ENCODE data around the gene MBLAC1.
A peak's percentile ranks its signal among the peaks of the same experiment; 100 is the strongest.

The MBLAC1 gene

DNA sequence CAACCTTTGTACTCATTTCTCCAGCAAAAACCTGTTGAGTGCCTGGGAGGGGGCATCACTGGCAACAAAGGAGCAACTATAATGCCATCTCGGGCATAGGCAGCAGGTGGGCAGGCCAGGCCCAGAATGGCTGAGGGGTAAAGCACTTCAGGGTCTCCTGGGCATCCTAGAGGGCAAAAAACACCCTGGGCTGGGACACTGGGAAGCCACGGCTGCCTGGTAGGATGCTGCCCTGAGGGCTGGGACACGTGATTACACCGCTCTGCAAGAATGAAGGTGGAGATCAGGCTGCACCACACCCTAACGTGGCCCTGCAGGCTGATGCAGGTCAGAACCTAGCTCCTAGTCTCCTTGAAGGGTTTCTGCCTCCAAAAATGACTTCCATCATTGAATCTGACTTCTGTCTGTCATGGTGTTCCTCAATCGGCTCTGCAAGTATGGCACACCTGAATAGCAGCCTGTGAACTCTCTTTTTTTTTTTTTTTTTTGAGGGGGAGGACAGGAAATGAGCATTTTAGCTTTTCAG lies 36.3 kb downstream of the MBLAC1 start:
- H3K36me3 Mint-ChIP-seq (ENCODE audit: insufficient read depth) = peaks cover 5% of the 10 kb centered on the region
- no peak overlapping the region for H3K27ac Mint-ChIP-seq (ENCODE audit: low read depth)
- no peak for DNase-seq (ENCODE audit: low spot score in 2 of 2)
- H3K9me3 Mint-ChIP-seq = no peaks in the 10 kb centered on the region
- ATAC-seq (replicated peaks; ENCODE audit: extremely low read depth, poor library complexity, severe bottlenecking) = peak; percentile 10
- peak overlapping the region; percentile 50 for H3K4me3 Mint-ChIP-seq
- H3K27me3 Mint-ChIP-seq = peaks cover 26% of the 10 kb centered on the region
- peaks cover 30% of the 10 kb centered on the region for H3K4me1 Mint-ChIP-seq

DNA sequence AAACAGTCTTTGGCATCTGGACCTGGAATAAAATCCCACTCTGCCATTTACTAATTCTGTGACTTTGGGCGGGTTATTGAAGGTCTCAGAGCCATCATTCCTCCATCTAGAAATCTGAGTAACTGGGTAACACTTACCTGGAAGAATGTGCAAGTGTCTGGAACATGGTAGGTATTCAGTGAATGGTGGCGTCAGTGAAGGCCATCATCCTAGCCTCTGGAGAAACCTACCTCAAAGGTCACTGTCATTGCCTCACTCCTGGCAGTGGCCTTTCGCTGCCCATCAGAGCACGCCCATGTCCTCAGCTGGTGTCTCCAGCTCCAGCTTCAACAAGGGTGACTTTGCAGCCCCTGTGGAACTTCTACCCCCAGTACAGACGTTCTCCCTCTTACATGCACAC lies 37.1 kb downstream of the MBLAC1 start:
- no peak for DNase-seq (ENCODE audit: low spot score in 2 of 2)
- ATAC-seq (replicated peaks; ENCODE audit: extremely low read depth, poor library complexity, severe bottlenecking) = no peak
- Mint-ChIP-seq H3K4me1 (peaks cover 38% of the 10 kb centered on the region), H3K27ac (ENCODE audit: low read depth) (no peak overlapping the region), H3K4me3 (no peak overlapping the region), H3K36me3 (ENCODE audit: insufficient read depth) (peaks cover 5% of the 10 kb centered on the region), H3K9me3 (no peaks in the 10 kb centered on the region), H3K27me3 (peaks cover 34% of the 10 kb centered on the region)

DNA sequence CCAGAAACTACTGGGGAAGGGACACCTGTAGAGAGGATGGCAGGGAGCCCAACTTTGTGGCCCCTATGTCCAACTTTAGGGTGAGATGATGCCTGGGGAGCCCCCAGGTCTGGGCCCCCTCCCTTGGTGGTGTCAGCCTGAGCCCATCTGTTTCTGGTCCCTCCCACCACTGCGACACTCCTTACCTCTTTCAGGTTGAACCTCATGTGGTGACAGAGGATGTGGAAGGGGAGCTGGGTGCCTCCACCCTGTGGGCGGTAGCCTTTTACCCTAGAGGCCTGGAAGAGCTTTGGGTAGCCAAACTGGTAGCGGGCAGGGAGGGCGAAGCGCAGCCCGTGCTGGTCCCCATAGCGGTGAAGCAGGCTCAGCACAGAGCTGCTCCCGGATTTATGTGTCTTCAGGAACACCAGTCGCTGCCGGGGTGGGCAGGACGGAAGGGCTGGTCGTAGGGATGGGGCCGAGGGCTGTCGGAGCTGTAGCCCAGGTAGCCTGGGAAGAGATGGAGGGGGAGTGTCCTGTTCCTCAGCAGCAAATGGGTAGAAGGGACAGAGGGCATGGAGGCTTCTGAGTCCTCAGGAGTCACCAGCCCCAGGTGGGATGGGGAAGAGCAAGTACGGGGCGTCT lies 39.7 kb downstream of the MBLAC1 start:
- no peak for DNase-seq (ENCODE audit: low spot score in 2 of 2)
- H3K9me3 Mint-ChIP-seq = no peaks in the 10 kb centered on the region
- H3K36me3 Mint-ChIP-seq (ENCODE audit: insufficient read depth) = peaks cover 7% of the 10 kb centered on the region
- H3K4me1 Mint-ChIP-seq = peaks cover 48% of the 10 kb centered on the region
- ATAC-seq (replicated peaks; ENCODE audit: extremely low read depth, poor library complexity, severe bottlenecking) = peak; percentile 35
- peak overlapping the region; percentile 51 for H3K4me3 Mint-ChIP-seq
- H3K27ac Mint-ChIP-seq (ENCODE audit: low read depth) = no peak overlapping the region
- H3K27me3 Mint-ChIP-seq = peaks cover 48% of the 10 kb centered on the region

DNA sequence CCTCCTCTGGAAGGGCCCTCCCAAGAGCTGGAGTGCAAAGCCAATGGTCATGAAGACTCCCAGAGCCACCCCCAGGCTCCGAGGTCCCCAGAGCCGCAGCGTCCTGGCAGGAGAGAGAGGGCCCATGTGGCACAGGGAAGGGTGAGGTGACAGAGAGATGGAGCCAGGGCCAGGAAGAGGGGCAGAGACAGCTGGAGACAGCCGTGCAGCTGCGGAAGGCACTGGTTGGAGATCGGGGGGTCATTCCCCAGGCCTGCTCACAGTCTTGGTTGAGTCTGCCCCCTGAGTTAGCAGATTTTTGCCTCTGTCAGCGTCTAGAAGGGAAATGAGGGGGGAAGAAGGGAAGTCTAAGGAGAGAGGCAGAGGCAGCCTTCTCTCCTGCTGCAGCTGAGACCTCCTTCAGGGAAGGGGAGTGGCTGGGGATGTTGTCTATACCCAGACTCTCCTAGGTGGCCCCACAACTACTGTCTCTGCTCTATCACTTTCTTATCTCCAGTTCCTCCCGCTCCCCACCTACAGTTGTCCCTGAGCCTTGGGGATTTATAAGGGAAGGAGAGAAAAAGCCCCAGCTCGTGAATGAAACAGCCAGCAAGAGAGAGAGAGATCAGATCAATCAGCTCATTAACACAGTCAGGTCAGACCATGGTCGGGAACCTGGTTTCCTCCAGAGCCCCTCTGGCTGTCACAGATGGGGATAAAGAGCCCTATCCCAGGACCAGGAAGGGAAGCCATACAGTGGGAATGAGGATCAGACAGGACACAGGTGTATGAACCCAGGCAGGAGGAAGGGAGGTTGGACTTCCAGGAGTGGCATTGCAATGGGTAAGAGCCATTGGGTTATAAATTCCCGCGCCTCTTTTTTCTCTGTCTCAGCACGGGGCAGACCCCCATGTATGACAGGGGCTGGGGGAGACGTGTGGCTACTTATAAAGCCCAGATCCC lies 40.5 kb downstream of the MBLAC1 start:
- no peaks in the 10 kb centered on the region for H3K9me3 Mint-ChIP-seq
- peaks cover 7% of the 10 kb centered on the region for H3K36me3 Mint-ChIP-seq (ENCODE audit: insufficient read depth)
- DNase-seq (ENCODE audit: low spot score in 2 of 2) (no peak), ATAC-seq (replicated peaks; ENCODE audit: extremely low read depth, poor library complexity, severe bottlenecking) (no peak)
- no peak overlapping the region for H3K27ac Mint-ChIP-seq (ENCODE audit: low read depth)
- H3K4me1 Mint-ChIP-seq = peaks cover 53% of the 10 kb centered on the region
- H3K4me3 Mint-ChIP-seq = peak overlapping the region; percentile 64
- H3K27me3 Mint-ChIP-seq = peaks cover 48% of the 10 kb centered on the region

DNA sequence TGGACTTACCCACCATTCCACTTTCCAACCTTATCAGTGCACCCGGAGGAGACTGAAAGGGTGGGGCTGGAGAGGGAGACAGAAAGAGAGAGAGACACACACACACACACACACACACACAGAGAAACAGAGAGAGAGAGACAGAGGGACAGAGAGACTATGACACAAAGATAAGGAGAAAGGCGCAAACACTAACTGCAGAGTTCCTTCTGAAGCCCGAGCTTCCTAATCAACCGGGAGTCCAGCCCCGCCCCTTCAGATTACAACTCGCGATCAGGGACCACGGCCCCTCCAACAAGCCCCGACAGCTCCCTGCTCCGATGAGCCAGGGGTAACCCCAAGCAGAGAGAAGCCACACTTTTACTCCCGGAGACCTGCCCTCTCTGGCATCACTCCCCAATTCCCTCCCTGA lies 41.2 kb downstream of the MBLAC1 start:
- Mint-ChIP-seq H3K4me3 (peak overlapping the region; percentile 64), H3K9me3 (no peaks in the 10 kb centered on the region), H3K27ac (ENCODE audit: low read depth) (peak overlapping the region; percentile 6), H3K4me1 (peaks cover 53% of the 10 kb centered on the region), H3K36me3 (ENCODE audit: insufficient read depth) (peaks cover 7% of the 10 kb centered on the region), H3K27me3 (peaks cover 48% of the 10 kb centered on the region)
- DNase-seq (ENCODE audit: low spot score in 2 of 2) (no peak), ATAC-seq (replicated peaks; ENCODE audit: extremely low read depth, poor library complexity, severe bottlenecking) (no peak)

DNA sequence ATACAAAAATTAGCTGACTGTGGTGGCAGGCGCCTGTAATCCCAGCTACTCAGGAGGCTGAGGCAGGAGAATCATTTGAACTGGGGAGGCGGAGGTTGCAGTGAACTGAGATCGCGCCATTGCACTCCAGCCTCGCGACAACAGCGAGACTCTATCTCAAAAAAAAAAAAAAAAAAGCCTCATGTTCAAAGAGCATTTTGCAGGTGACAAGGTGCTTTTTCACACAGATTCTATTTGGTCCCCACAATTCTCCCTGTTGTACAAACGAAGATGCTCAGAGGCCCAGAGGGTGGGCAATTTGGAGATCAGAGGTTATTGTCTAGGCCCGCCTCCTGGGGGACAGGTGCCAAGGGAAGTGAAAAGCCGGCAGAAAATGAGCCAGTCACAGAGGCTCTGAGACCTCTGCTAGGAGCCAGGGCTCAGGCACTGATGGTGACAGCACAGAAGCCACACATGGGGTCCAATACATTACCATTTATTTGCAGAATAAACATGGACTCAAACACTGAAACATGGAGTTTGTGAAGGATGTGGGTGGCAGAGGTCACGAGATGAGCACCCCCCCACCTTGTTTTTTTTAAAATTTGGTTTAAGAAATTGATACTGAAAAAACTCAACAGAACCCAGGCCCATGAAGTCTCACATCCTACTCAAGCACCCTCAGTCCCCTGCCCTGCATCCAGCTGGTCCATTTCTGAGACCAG lies 42.5 kb downstream of the MBLAC1 start:
- Mint-ChIP-seq H3K4me1 (peaks cover 47% of the 10 kb centered on the region), H3K4me3 (peak overlapping the region; percentile 64), H3K36me3 (ENCODE audit: insufficient read depth) (peaks cover 6% of the 10 kb centered on the region), H3K27ac (ENCODE audit: low read depth) (no peak overlapping the region), H3K9me3 (no peaks in the 10 kb centered on the region), H3K27me3 (peaks cover 48% of the 10 kb centered on the region)
- DNase-seq (ENCODE audit: low spot score in 2 of 2) (no peak), ATAC-seq (replicated peaks; ENCODE audit: extremely low read depth, poor library complexity, severe bottlenecking) (no peak)

DNA sequence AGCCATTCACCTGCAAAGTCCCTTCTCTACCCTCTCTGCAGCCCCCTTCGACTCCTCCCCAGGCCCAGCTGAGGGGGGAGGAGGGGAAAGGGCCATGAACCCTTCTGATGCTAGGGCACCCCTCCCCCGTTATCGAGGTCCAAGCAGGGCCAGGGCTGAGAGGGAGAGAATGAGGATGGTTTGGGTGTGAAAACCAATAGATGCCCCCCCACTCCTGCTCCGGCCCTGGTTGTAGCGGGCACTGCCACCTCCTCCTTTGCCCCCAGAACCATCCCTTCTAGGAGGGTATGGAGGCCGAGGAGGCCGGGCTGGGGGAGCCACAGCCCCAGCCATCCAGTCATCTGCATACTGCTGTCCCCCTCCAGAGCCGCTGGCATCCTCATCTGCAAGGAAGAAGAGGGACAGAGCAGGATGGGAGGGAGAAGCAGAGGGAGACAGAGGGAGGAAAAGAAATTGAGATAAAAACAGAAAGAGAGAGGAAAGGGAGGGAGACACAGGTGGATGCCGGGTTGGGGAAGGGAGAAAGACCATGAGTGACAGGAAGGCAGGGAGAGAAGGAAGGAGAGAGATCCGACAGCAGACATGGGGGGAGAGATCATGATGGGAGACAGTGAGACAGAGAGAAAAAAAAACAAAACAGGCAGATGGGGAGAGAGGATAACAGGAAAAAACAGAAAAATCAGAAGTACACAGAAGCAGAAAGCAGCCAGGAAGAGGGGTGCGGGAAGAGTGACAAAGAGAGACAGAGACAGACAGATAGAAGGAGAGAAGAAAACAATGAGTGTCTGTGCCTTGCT lies 43.5 kb downstream of the MBLAC1 start:
- peak overlapping the region; percentile 82 for H3K27ac Mint-ChIP-seq (ENCODE audit: low read depth)
- peaks cover 47% of the 10 kb centered on the region for H3K4me1 Mint-ChIP-seq
- no peaks in the 10 kb centered on the region for H3K9me3 Mint-ChIP-seq
- peaks cover 6% of the 10 kb centered on the region for H3K36me3 Mint-ChIP-seq (ENCODE audit: insufficient read depth)
- DNase-seq (ENCODE audit: low spot score in 2 of 2) (no peak), ATAC-seq (replicated peaks; ENCODE audit: extremely low read depth, poor library complexity, severe bottlenecking) (no peak)
- peaks cover 48% of the 10 kb centered on the region for H3K27me3 Mint-ChIP-seq
- peak overlapping the region; percentile 66 for H3K4me3 Mint-ChIP-seq

DNA sequence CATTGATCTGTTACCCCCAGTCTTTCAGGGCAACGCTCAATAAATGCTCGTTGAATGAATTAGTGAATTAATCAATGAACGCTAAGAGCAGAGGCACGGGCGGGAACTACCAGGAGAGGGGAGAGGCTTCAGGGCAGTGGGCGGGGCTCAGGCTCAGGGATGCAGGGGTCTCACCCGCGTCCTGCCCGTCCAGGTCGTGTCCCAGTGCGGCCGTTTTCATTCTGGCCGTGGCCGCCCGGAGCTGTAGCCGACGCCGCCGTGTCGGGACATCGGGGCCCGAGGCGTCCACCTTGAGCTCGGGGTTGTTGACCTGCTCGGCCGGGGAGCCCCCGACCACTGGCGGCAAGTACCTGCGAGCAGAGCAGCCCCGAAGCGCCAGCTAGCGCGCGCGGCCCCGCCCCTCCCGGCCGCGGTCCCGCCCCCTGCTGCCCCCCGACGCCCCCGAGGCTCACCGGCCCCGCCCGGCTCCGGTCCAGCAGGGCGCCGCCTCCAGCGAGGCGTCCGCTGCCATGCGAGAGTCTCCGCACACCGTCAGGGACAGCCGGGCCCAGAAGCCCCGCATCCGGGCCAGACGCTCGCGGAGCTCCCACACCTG lies 44.4 kb downstream of the MBLAC1 start:
- H3K4me3 Mint-ChIP-seq = peak overlapping the region; percentile 66
- peaks cover 6% of the 10 kb centered on the region for H3K36me3 Mint-ChIP-seq (ENCODE audit: insufficient read depth)
- H3K4me1 Mint-ChIP-seq = peaks cover 43% of the 10 kb centered on the region
- ATAC-seq (replicated peaks; ENCODE audit: extremely low read depth, poor library complexity, severe bottlenecking) (peak; percentile 66), DNase-seq (ENCODE audit: low spot score in 2 of 2) (no peak)
- peak overlapping the region; percentile 82 for H3K27ac Mint-ChIP-seq (ENCODE audit: low read depth)
- H3K27me3 Mint-ChIP-seq = peaks cover 41% of the 10 kb centered on the region
- no peaks in the 10 kb centered on the region for H3K9me3 Mint-ChIP-seq

DNA sequence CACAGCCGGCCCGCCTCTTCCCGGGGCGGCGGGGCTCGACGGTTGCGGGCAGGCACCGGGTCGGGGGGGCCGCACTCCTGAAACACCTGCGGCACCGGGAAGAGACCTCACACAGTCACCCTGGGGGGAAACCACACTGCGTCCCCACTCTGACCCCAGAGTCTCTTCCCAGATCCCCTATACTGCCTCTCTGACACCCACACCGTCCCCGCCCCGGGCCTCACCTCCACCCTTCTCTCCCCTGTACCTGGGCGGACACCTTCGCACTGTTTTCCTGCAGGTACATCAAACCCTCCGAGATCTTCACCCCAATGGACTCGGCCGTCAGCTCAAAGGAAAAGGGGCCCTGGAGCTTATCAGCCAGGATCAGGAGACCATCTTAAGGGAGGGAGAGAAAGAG lies 45.1 kb downstream of the MBLAC1 start:
- H3K27ac Mint-ChIP-seq (ENCODE audit: low read depth) = no peak overlapping the region
- DNase-seq (ENCODE audit: low spot score in 2 of 2) (no peak), ATAC-seq (replicated peaks; ENCODE audit: extremely low read depth, poor library complexity, severe bottlenecking) (peak; percentile 10)
- peaks cover 43% of the 10 kb centered on the region for H3K4me1 Mint-ChIP-seq
- H3K4me3 Mint-ChIP-seq = peak overlapping the region; percentile 76
- peaks cover 34% of the 10 kb centered on the region for H3K27me3 Mint-ChIP-seq
- H3K9me3 Mint-ChIP-seq = no peaks in the 10 kb centered on the region
- peaks cover 6% of the 10 kb centered on the region for H3K36me3 Mint-ChIP-seq (ENCODE audit: insufficient read depth)

DNA sequence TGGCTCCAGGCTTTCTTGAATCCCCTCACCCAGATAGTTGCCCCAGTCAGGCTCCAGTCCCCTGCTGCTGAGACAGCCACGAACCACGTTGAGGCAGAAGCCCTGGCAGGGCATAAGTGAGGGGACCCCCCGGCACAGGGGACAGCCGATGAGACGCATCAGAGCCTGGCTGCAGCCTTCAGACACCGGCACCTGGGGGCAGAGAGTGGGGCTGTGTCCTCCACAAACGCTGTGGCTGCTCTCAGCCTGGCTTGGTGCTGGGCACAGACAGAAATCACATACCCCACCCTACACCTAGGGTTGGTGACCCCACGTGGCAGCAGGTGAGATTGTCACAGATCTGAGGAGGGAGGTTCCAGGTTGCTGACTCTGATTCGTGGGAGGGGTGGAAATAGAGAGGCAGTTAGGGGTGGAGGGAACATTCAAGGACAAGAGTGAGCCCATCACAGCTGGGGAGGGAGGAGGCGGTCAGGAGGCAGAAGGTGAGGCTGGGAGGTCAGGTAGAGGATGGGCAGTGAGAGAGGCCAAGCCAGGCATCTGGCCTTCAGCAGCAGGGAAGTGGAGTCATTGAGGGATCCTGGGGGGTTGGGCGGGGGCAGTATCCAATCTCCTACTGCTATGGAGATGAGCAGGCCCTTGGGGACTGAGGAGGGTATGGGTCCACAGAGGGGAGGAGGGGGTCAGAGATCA lies 47.2 kb downstream of the MBLAC1 start:
- DNase-seq (ENCODE audit: low spot score in 2 of 2) (no peak), ATAC-seq (replicated peaks; ENCODE audit: extremely low read depth, poor library complexity, severe bottlenecking) (no peak)
- Mint-ChIP-seq H3K9me3 (no peaks in the 10 kb centered on the region), H3K27me3 (peaks cover 13% of the 10 kb centered on the region), H3K4me1 (peaks cover 30% of the 10 kb centered on the region), H3K36me3 (ENCODE audit: insufficient read depth) (peaks cover 5% of the 10 kb centered on the region), H3K4me3 (no peak overlapping the region), H3K27ac (ENCODE audit: low read depth) (no peak overlapping the region)

DNA sequence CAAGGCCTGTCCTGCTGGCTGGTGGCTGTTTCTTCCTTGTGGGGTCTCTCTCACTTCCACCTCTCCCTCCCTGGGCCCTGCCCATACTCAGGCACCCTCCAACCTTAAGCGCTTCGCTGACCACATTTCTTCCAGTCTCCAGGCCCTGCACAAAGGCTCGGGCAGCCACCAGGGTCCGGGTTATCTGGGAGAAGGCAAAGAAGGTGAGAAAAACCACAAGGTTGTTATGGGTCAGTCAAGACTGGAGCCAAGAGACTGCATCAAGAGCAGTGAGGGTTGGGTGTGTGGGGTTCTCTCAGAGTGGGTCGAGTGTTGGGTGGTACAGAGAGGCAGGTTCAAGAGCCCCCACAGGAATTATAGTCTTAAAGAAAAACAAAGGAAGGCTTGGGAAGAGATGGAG lies 47.8 kb downstream of the MBLAC1 start:
- Mint-ChIP-seq H3K27me3 (peaks cover 13% of the 10 kb centered on the region), H3K4me1 (peaks cover 29% of the 10 kb centered on the region), H3K27ac (ENCODE audit: low read depth) (no peak overlapping the region), H3K9me3 (no peaks in the 10 kb centered on the region), H3K4me3 (no peak overlapping the region), H3K36me3 (ENCODE audit: insufficient read depth) (peaks cover 5% of the 10 kb centered on the region)
- ATAC-seq (replicated peaks; ENCODE audit: extremely low read depth, poor library complexity, severe bottlenecking) = no peak
- no peak for DNase-seq (ENCODE audit: low spot score in 2 of 2)
